HepG2 (cell line): ENCODE results near the gene ABCB8. TPM values are rescaled to one million over a fixed set of nuclear protein-coding genes. Genes with fewer than 3 reads are reported as not detected.

Experiments
- CEBPG ChIP-seq: IDR thresholded peaks from 2 replicates; pipeline ENCODE4 v1.6.1; 2016
- FOXO1 ChIP-seq: sonication (generic); formaldehyde crosslinking; IDR thresholded peaks from 2 replicates; pipeline ENCODE4 v1.4.0; 2020; ENCODE audit warnings: missing genetic modification reagents
- IKZF1 ChIP-seq: fragments of 450-650 bp; IDR thresholded peaks from 2 replicates; pipeline ENCODE4 v1.7.1; 2016
- KDM5B ChIP-seq: sonication (generic); formaldehyde crosslinking; IDR thresholded peaks from 2 replicates; pipeline ENCODE4 v1.4.0; 2020; ENCODE audit warnings: missing genetic modification reagents, mild to moderate bottlenecking, borderline replicate concordance
- NFATC3 ChIP-seq: sonication (generic); formaldehyde crosslinking; IDR thresholded peaks from 2 replicates; pipeline ENCODE4 v1.5.1; 2020; ENCODE audit warnings: mild to moderate bottlenecking, missing genetic modification reagents
- SAP130 ChIP-seq: IDR thresholded peaks from 2 replicates; pipeline ENCODE4 v1.6.1; 2016; ENCODE audit warnings: low read depth
- ZFP36L1 ChIP-seq: sonication (generic); formaldehyde crosslinking; IDR thresholded peaks from 2 replicates; pipeline ENCODE4 v1.8.0; 2022; ENCODE audit warnings: mild to moderate bottlenecking, missing genetic modification reagents, moderate library complexity
- ZNF101 ChIP-seq: sonication (generic); formaldehyde crosslinking; IDR thresholded peaks from 2 replicates; pipeline ENCODE4 v1.4.0; 2020; ENCODE audit warnings: mild to moderate bottlenecking, low read depth, missing genetic modification reagents, borderline replicate concordance
- ZNF329 ChIP-seq: sonication (generic); formaldehyde crosslinking; IDR thresholded peaks from 2 replicates; pipeline ENCODE4 v1.9.0; 2021; ENCODE audit warnings: low read depth, mild to moderate bottlenecking, missing genetic modification reagents
- ZNF407 ChIP-seq: sonication (generic); formaldehyde crosslinking; IDR thresholded peaks from one replicate; pipeline ENCODE4 v1.5.1; 2020; ENCODE audit warnings: mild to moderate bottlenecking, missing genetic modification reagents; ENCODE audit errors: not compliant biosample characterization
- ZNF510 ChIP-seq: sonication (generic); formaldehyde crosslinking; IDR thresholded peaks from 2 replicates; pipeline ENCODE4 v1.4.0; 2020; ENCODE audit warnings: low read depth, mild to moderate bottlenecking, missing genetic modification reagents
- ZNF546 ChIP-seq: sonication (generic); formaldehyde crosslinking; conservative IDR thresholded peaks from 2 replicates; pipeline ENCODE4 v1.8.1; 2023; ENCODE audit warnings: mild to moderate bottlenecking, missing genetic modification reagents
- ZNF556 ChIP-seq: sonication (generic); formaldehyde crosslinking; IDR thresholded peaks from 2 replicates; pipeline ENCODE4 v1.4.0; 2020; ENCODE audit warnings: mild to moderate bottlenecking, missing genetic modification reagents, borderline replicate concordance
- polyA plus RNA-seq, 8 experiments: library from polyadenylated mRNA; depleted of rRNA in 3 of 8; stranded (reverse) in 7 of 8; unstranded in 1 of 8; fragments of >200 nt; fragmentation: Illumina TruSeq in 4 of 8; extraction: Trizol in 4 of 8; gene quantifications; 2 replicates each; pipeline versions ENCODE4 v1.2.1 to v1.2.3, GENCODE V29; 2011 to 2016; ENCODE audit warnings: low read depth in 4 of 8, missing spikeins in 1 of 8, mixed read lengths in 1 of 8; ENCODE audit not compliant: insufficient read depth in 1 of 8
- total RNA-seq, 5 experiments: library from RNA; depleted of rRNA; stranded (reverse); fragments of >200 nt; fragmentation: Illumina TruSeq; extraction: Trizol; gene quantifications; 2 replicates each; pipeline ENCODE4 v1.2.3, GENCODE V29; 2016; ENCODE audit warnings: low read depth in 1 of 5
- TF ChIP-seq, protein P1 (sequence below): sonication (generic); formaldehyde crosslinking; IDR thresholded peaks from 2 replicates; pipeline ENCODE4 v1.4.0; 2020; ENCODE audit warnings: mild to moderate bottlenecking, missing genetic modification reagents
- TF ChIP-seq, protein P2 (sequence below): sonication (generic); formaldehyde crosslinking; IDR thresholded peaks from 2 replicates; pipeline ENCODE4 v1.5.0; 2020; ENCODE audit warnings: mild to moderate bottlenecking, missing genetic modification reagents, borderline replicate concordance

The ABCB8 gene
- total and polyA plus RNA-seq, 2 of the 13 experiments (the other 11 are each of a cell fraction or from before 2014, with no cell fraction given), result 6.6 to 16.7 TPM

DNA sequence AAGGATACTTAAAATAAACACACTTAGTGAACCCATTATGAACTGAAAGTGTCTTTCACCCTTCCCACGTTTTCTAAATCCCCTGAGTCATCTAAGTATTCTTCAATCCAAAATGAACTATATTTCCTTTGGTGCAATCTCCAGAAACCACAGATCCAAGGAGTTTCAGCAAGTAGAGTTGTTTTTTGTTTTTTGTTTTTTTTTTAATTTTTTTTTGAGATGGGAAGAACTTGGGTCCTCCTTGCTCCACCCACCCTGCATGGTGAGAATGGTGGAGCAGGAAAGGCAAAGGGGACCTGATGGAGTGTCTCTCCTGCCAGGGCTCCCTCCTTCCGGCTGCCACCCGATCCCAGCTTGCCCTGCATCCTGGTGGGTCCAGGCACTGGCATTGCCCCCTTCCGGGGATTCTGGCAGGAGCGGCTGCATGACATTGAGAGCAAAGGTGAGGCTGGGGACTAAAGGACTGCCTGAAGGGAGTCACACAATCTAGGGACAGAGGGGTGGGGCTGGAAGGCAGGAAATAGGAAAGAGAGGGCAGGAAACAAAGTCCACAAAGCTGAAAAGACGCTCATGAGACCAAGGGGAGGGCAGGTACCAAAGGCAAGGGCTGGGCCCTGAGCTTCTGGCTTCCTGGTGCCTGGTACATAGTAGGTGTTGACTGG is 16.1 kb upstream of the ABCB8 start (continued):
- TF ChIP-seq ZNF546 (CRISPR knock-in tag) (no peak), SAP130 (CRISPR knock-in tag) (peak; percentile 81), KDM5B (peak; percentile 29; the same call in 1 of the 2 replicates), CEBPG (peak; percentile 21; the same call in 1 of the 2 replicates), ZNF510 (CRISPR knock-in tag) (no peak), ZNF329 (no peak), ZNF407 (CRISPR knock-in tag) (no peak), ZNF101 (CRISPR knock-in tag) (no peak), FOXO1 (CRISPR knock-in tag) (no peak; the same call in 1 of the 2 replicates), NFATC3 (CRISPR knock-in tag) (no peak), IKZF1 (no peak), ZFP36L1 (CRISPR knock-in tag) (no peak), ZNF556 (peak; percentile 25; the same call in 1 of the 2 replicates)
- TF ChIP-seq, protein P1, sequence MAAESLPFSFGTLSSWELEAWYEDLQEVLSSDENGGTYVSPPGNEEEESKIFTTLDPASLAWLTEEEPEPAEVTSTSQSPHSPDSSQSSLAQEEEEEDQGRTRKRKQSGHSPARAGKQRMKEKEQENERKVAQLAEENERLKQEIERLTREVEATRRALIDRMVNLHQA (CRISPR knock-in tag), result no peak
- TF ChIP-seq, protein P2, sequence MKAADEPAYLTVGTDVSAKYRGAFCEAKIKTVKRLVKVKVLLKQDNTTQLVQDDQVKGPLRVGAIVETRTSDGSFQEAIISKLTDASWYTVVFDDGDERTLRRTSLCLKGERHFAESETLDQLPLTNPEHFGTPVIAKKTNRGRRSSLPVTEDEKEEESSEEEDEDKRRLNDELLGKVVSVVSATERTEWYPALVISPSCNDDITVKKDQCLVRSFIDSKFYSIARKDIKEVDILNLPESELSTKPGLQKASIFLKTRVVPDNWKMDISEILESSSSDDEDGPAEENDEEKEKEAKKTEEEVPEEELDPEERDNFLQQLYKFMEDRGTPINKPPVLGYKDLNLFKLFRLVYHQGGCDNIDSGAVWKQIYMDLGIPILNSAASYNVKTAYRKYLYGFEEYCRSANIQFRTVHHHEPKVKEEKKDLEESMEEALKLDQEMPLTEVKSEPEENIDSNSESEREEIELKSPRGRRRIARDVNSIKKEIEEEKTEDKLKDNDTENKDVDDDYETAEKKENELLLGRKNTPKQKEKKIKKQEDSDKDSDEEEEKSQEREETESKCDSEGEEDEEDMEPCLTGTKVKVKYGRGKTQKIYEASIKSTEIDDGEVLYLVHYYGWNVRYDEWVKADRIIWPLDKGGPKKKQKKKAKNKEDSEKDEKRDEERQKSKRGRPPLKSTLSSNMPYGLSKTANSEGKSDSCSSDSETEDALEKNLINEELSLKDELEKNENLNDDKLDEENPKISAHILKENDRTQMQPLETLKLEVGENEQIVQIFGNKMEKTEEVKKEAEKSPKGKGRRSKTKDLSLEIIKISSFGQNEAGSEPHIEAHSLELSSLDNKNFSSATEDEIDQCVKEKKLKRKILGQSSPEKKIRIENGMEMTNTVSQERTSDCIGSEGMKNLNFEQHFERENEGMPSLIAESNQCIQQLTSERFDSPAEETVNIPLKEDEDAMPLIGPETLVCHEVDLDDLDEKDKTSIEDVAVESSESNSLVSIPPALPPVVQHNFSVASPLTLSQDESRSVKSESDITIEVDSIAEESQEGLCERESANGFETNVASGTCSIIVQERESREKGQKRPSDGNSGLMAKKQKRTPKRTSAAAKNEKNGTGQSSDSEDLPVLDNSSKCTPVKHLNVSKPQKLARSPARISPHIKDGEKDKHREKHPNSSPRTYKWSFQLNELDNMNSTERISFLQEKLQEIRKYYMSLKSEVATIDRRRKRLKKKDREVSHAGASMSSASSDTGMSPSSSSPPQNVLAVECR (CRISPR knock-in tag), result peak; percentile 52; the same call in 1 of the 2 replicates
